NOMO-1 treated with DMSO at 0.1 percent for 48 hours (cell line): Measurements from ENCODE around the gene CYP4V2.

Source experiments
- DNase-seq: peaks from one replicate; lab custom pipeline; 2025; ENCODE audit not compliant: unreplicated experiment; lab: John Stamatoyannopoulos, UW

The CYP4V2 gene

DNA sequence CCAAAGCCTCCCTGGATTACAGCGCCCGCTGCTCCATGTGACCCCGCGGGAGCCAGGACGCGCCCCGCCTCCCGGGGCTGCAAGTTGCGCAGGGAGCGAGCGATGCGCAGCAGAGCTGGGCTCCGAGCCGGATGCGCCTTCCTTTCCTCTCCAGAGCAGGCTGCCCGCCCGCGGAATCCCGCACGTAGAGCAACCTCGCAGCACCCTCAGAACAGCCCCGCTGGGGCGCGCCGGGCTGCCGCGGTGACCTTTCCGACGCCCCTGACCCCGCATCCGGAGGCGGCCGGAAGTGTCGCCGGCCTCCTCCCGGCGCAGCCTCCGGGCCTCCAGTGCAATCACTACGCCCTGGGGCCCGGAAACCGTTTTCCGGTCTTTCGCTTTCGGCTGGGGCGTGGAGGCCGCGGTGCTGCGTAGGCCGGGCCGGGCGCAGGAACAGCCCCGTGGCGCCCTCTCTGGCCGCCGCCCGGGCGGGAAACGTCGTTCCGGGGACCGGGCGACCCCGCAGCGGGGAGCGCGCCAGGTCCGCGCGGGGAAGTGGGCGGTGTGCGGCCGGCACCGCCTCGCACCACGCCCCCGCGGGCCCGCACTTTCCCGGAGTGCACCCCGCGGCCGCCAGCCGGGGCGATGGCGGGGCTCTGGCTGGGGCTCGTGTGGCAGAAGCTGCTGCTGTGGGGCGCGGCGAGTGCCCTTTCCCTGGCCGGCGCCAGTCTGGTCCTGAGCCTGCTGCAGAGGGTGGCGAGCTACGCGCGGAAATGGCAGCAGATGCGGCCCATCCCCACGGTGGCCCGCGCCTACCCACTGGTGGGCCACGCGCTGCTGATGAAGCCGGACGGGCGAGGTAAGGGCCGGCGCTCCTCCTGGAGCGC lies at the start of gene CYP4V2:
TSS of gene CYP4V2 (plus strand) at position 368 of the 866 bp plus-strand sequence. CDS start at position 625, 257 bp downstream.
- DNase-seq, result peak; percentile 75

DNA sequence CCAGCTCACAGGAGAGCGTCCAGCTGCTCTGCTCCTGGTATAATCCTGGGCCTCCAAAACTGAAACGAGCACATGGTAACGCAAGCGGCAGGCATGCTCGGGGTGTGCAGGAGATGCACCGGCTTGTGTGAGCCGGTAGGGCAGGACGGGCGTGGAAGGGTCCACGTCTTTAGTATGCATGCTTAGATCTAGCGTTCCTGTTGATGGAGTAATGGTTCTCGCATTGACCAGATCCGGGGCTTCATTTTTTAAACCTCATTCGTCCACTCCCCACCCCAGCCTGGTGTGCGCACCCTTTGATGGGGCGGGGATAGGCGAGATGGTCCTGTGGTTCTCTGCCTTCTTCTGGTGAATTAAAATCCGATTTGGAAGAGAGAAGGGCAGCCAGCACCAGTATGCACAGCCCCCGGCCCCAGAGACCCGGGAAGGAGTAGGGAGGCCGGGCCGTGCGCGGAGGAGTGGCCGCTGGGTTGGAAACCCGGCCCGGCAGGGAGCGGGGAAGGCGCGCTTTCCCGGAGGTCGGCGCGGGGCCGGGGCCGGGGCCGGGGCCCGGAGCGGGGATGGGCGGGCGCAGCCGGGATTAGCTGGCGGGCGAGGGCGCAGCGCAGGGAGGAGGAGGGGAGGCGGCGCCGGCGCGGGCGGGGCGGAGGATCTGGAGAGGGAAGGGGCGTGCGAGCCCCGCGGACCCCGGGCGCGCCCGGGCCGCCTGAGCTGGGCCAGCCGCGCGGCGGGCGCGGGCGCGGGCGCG lies 47.0 kb upstream of the CYP4V2 start:
- no peak for DNase-seq

DNA sequence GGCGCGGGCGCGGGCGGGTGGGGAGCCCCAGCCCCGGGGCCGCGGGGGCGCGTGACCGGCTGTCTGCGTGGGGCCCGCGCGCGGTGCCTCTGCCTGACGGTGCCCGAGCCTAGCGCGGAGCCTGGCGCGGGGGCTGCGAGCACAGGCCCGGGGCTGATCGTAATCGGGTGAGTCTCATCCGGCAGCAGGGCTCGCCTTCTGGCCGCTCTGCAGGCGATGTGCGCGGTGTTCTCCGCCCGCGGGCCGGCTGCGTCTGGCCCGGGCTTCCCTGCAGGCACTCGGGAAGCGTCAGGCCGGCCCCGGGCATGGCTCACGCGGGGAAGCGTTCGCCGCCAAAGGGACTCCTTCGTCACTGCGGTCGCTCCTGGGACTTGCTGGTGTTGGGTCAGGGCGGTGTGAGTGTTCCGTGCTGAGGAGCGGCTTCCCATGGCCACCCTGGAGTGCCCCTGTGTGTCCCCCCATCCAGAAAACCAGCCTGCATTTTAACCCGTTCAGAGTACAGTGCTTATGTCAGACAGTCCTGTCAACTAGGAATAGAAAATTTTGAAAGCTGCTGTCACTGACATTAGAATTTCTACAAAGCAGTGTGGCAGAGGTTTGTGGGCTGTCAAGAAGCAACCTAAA lies 46.3 kb upstream of the CYP4V2 start:
- no peak for DNase-seq

DNA sequence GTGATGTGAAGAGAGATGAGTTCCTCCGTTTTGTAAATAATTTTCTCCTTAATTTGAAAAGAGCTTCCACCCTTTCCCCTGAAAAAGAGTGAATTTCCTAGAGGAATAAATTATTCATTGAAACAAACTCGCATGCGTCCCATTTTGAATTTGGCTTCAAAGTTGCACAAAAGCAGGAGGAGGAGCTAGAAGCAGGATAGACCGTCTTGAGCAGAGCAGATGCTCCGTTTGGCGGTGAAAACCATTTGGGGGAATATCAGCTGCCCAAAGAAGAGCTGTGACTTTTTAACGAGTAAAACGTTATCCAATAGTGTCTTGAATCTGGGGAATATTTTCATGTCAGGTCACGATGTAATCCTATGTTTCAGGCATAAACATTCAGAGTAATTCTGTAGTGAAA lies 44.9 kb upstream of the CYP4V2 start:
- DNase-seq, result no peak

DNA sequence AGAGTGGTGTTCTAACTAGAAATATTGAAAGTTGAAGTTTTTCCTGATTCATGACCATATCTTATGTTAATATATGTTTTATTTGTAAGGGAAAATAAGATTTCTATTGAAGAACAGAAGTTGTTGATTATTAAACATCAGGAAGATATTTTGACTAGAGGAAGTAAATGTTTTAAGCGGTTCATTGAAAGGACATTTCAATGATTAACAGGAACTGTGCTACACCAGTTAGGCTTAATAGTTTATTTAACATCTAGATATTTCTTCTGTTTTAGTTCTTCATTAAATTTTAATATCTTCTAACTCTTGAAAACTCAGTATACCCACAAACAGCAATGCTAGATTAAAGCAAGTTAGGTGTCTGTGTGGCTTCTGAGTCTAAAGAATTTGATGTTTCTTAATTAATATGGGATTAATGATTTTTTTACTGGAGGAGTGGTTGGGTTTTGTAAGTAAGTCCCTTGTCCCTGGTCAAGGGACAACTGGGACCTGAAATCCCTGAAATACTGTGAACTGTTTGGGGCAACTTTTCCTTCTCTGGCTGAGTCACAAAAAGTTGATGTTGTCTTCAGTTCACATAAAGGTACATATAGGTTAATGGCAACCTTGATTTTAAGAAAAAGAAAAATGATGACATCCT lies 42.9 kb upstream of the CYP4V2 start:
- DNase-seq, result no peak

DNA sequence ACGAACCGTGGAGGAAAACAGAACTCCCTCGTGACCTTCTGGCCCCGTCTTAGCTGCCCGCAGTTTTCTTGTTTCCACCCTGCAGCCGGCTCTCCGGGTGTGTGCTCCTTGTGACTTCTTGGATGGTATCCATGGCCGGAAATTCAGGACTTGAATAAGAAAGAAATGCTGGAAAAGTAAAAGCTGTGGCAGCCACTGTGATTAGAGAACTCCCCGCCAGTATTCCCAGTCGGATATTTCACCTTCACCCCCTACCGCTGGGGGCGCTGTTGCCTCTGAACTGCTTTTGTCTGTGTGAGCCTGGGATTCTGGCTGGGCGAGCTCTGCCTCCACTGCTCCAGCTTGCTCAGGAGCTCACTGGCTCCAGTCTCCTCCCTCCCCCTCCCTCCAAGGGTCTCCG lies 41.5 kb upstream of the CYP4V2 start:
- no peak for DNase-seq

DNA sequence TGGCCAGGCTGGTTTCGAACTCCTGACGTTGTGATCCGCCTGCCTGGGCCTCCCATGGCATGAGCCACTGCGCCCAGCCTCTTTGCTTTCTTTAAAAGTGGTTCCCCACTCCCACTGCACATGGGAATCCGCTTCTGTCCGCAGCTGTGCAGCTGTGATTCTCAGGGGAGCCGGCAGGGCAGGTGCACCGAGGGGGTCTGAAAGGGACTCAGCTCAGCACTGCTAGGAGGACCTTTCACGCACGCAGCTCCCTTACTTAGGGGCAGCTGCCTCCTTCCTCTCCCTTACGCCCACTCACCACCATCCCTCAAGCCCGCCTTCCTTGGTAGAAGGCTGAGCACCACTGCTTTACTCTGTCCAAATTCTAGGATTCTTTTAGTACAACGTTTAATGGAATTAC lies 40.4 kb upstream of the CYP4V2 start:
- no peak for DNase-seq

DNA sequence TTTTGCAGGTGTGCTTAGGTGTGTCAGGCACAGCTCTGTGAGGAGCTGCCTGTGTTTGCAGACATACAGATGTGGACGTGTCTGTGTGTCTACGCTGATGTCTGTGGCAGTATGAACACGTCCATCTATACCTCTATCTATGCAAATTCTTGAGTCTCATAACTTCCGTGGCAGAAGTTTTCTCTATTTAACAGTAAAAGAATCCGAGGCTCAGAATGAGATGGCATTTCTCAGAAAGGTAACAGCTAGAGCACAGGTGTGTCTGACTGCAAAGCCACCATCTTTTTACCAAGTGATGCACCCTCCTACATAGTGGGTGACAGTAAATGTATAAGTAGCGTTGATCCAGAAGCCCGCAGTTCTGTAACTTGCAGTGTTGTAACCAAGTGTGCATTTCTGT lies 39.9 kb upstream of the CYP4V2 start:
- DNase-seq, result no peak

DNA sequence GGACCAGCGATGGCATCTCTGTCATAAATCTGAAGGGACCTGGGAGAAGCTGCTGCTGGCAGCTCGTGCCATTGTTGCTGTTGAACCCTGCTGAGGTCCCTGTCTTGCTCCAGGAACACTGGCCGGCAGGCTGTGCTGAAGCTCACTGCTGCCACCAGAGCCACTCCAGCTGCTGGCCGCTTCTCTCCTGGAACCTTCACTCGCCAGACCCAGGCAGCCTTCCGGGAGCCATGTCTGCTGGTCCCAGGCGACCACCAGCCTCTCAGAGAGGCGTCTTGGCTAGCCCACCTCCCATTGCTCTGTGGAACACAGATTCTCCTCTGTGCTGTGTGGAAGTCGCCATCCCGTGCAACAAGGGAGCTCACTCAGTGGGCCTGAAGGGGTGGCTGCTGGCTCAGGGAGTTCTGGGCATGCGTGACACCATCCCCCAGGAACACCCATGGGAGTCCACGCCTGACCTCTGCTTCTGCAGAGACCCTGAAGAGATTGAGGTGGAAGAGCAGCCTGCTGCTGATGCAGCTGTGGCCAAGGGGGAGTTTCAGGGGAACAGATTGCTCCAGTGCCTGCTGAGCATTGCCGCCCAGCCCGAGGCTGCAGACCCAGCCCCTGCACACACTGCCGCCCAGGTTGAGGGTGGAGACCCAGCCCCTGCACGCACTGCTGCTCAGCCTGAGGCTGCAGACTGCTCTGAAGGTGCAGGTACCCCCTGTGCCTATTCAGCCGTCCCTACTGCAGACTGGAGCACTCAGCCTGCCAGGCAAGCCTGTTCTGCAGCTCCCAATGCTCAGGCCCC lies 33.1 kb upstream of the CYP4V2 start:
- no peak for DNase-seq

DNA sequence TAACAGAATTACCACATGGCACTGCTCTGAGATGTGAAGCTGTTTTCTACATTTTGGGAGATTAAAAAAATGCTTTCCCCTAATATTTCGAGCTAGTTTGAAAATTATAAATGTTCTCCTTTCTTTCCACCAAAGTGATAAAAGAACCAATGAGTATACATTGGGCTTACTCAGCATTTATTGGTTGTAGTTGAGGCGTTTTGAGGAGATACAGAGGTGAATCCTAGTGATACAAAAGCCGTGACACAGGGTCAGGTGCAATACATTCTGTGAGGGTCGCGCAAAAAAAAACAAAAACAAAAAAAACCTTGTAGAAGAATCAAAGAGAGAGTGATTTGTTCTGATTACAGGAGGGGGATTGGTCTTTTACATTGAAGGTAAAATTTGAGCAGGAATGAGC lies 32.4 kb upstream of the CYP4V2 start:
- no peak for DNase-seq

DNA sequence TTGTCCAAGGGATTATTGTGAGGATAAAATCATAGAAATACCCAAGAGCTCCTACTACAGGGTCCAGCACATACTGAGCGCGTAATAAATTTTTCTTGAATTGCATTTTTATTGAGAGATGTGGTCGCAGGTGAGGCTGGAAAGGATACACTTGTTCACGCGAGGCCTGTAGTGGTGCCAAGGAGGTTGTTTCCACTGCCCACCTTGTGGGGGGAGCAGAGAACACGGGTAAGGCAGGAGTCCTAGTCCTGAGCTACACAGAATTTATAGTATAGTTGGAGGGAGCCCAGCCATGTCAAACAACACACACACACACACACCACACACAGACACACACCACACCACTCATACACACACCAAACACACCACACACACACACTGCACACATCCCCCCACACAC lies 31.8 kb upstream of the CYP4V2 start:
- DNase-seq, result no peak

DNA sequence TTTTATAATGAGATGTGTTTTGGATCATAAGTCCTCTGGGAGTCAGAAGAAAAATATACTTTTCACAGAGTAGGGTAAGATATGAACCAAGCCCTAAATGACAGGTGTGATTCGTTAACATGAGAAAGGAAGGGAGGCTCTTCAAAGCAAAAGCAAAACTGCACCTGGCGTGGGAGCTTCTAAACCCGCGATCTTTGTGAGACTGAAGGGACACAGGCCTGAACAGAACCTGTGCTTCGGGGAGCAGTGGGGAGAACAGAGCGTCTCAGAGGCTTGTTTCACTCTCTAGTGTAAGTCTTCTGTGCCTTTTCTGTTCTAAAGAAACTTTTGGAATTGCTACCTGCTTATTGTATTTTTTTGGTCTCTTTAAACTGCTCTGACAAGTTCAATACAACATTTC lies 30.2 kb upstream of the CYP4V2 start:
- DNase-seq, result no peak

DNA sequence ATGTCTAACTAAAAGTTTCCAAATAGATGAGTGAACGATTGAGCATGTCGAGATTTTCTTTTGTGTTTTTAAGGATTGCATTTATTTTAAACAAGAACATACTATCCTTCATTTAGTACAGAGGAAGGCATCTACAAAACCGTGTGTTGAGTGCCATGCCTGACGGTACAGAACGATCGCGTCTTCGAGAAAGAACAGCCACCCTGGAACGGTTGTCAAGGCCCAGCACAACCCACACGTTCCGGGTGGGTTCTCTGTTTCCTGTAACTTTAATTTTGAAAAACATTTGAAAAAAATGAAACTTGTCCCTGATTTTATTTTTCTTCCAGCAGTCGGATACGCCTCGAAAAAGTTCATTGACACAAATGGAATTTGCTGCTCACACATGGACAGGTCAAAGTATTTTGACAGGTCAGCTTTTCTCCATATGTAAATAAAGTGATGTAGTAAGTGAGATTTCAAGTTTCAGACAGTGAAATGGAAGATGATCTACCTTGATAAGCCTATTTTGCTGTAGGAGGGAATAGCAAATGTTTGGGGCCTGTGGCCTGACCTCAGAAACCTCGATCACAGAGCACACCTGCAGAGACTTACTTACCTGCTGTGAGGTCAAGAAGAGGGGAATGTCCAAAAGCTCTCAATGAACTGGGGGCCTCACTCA lies 24.4 kb upstream of the CYP4V2 start:
- no peak for DNase-seq

DNA sequence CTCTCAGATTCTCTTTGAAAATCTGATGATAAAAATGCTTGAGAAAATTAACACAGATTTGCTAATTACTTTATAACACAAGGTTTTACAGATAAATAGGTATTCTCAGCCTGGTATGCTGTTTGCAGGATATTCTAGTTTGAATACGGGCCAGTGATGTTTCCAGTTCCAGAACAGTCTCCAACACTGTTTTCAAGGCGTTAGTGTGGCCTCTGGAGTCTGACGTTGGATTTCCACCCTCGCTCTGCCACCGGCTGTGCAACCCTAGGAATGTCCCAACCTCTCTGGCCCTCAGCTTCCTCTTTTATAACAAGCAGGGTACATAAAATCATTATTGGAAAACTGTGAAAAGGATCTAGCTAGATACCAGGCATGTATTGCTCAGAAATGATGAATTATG lies 23.8 kb upstream of the CYP4V2 start:
- no peak for DNase-seq

DNA sequence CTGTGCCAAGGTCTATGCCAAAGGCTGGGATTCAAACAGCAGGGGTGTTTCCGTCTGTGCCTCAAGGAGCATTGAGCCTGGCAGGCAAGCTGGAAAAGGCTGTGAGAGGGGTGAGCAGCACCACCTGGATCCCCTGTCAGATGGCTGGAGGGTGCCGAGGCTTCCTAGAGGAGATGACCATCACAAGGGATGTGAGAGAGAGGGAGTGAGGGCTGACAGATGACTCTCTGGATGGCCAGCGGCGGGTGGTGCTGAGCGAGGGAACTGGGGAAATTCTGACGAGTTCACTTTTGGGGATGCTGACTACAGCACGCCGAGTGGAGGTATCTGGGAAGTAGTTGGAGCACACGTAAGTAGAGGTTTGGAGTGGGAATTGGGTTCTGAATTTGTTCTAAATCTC lies 22.6 kb upstream of the CYP4V2 start:
- no peak for DNase-seq

DNA sequence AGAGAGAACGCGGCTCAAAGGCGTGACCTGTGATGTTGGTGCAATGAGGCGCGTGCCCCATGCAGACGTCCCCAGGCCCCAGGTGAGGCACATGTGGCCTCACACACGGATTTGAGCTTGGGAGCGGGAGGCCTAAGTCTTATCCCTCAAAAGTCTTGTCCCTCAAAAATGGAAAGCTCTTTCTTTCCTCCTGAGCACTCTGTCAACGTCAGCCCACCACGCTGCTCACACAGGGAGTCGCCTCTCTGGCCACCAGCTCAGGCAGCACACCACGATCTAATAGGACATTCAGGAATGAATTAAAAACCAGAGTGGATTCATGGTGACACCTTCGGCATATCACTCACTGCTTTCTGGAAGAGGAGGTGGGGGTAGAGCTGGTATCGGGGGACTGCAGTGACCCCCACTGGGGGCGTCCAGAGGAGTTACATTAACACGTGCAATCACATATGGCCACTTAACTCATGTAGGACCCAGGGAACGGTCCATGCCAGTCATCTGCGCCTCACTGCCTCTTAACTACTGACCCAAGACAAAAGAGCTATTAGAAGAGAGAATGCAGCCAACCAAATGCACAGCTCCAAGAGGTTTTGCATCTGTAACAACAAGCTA lies 21.9 kb upstream of the CYP4V2 start:
- DNase-seq, result no peak

DNA sequence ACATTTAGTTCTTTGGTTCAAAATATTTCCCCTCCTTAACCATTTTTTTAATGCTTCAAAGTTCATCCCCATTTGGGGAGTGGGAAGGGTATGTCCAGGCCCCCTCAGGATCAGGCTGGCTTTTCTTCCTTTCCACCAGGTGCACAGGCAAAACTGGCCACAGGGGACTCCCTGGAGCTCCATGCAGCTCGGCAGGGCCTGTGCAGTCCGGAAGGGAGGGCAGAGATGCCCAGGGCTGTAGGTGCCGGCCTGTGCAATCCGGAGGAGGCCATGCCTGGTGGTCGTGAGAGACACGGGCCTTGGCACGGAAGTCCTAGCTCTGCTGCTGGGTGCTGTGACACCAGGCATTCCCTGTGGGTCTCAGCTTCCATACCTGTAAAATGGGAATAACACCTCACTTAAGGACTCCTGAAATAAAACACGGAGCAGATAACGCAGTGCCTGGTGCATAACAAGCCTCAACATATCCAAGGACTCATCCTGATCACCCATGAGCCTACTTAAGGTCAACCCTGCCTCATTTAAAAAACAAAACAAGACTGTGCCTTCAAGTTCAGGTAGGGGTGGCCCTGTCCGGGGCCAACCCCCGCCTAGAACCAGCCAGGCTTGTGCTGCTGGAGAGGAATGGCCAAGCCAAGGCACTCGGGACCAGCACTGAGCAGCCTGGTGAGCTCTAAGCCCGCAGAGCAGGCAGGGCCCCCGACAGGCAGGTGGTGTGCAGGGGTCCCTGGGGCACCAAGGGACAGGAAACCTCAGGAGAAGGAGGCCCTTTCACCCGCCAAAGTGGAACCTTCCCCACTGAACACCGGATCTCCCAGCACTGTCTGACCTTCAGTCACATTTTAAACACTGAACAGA lies 21.2 kb upstream of the CYP4V2 start:
- no peak for DNase-seq

DNA sequence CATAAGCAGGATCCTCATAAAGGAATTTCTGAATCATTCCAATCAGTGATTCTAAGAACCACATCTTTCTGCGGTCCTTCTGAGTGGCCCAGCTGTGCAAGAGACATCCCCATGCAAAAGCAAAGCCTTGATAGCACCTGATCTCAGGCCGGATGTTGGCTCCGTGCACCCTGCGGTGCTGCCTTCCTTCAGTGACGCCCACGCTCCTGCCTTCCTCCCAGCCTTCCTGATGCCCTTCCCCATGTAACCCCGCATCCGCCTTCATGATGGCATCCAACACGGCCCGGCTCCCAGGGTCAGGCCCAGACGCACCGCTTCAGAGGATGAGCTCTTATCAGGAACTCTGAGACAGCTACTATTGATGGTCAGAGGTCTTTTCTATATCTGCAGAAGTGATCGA lies 20.4 kb upstream of the CYP4V2 start:
- no peak for DNase-seq

DNA sequence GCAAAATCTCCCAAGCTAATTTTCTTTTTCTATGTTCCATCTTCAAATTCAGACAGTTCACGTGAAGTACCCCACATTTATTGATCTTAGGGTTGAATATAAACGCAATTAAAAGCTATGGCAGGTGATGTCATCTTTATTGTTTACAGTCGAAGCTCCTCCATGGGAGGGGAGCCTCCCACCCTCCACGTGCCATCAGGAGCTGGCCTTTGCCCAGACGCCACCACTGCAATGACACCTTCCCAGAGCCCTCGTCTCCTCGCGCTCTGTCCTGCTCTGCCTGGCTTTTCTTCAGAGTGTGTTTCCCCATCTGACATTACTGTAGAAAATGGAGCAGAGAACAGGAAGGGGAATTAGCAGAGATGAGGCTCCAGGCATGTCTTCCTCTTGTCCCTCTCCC lies 18.8 kb upstream of the CYP4V2 start:
- DNase-seq, result no peak
